Measurements from ENCODE around the gene RAD9A.

The RAD9A gene

DNA sequence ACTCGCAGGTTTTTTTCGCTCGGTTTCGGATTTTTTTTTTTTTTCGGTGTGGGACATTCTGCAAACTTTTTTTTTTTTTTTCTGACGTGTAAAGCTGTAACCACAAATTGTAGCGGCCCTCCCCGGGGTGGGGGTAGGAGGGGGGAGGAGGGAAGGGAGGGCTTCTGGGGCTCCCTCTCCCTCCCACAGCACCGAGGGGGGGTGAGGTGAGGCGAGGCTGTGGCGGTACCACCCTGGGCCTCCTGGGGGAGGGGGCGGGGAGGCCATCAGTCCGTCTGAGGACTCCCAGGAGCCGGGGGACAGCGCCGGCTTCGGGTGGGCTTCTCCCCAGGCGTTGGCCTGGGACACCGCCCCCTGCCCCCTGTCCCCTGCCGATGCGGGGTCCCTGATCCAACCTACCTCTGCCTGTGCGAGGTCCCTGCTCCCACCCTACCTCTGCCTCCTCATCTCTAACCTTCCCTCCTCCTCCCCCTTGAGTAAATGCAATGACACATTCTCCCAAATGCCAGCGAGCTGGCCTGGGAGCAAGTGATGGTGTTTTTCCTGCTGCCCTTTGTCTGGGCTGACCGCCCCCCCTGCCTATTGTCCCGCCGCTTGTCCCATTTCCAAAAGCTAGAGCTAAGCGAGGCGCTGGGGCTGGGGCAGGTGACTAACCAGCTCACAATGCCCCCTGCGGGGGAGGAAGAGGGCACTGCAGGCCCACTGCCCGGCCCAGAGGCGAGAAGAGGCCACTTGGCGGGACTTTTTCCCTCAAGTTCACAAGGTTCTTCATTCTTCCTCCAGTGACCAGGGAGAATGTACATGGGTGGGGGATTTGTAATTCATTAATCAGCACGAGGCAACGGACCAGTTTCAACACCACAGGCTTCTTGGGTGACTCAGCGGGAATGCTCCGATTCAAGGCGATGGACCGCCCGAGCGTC lies 17.9 kb upstream of the RAD9A start:
- H3K4me2 ChIP-seq (ENCODE audit: low read length): peak overlapping the region; percentile 99
- H3K27me3 ChIP-seq (ENCODE audit: low read depth, low read length): peaks cover 18% of the 10 kb centered on the region
- H3K9ac ChIP-seq (ENCODE audit: low read length): peak overlapping the region; percentile 97
- peaks cover 29% of the 10 kb centered on the region for H3K4me1 ChIP-seq (ENCODE audit: low read length)
- H3K27ac ChIP-seq (ENCODE audit: low read length): peak overlapping the region; percentile 69
- peak overlapping the region; percentile 92 for H3K4me3 ChIP-seq (ENCODE audit: low read length)
- no peaks in the 10 kb centered on the region for H3K36me3 ChIP-seq (replicated peaks; ENCODE audit: low read depth, low read length)
- peak overlapping the region; percentile 30; the same call in 1 of the 2 replicates for H2AFZ ChIP-seq (ENCODE audit: low read depth, low read length)
- TF ChIP-seq EZH2phosphoT487 (IDR thresholded peaks at IDR 0.05; ENCODE audit: low read depth): no peak
- TF ChIP-seq, protein P1, sequence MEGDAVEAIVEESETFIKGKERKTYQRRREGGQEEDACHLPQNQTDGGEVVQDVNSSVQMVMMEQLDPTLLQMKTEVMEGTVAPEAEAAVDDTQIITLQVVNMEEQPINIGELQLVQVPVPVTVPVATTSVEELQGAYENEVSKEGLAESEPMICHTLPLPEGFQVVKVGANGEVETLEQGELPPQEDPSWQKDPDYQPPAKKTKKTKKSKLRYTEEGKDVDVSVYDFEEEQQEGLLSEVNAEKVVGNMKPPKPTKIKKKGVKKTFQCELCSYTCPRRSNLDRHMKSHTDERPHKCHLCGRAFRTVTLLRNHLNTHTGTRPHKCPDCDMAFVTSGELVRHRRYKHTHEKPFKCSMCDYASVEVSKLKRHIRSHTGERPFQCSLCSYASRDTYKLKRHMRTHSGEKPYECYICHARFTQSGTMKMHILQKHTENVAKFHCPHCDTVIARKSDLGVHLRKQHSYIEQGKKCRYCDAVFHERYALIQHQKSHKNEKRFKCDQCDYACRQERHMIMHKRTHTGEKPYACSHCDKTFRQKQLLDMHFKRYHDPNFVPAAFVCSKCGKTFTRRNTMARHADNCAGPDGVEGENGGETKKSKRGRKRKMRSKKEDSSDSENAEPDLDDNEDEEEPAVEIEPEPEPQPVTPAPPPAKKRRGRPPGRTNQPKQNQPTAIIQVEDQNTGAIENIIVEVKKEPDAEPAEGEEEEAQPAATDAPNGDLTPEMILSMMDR (IDR thresholded peaks at IDR 0.05; ENCODE audit: low read depth, low read length): peak; percentile 89
- H3K9me3 ChIP-seq (ENCODE audit: insufficient read depth, low read length): no peaks in the 10 kb centered on the region
- H4K20me1 ChIP-seq (ENCODE audit: insufficient read depth, low read length): peaks cover 10% of the 10 kb centered on the region; the same call in 1 of the 2 replicates
- peaks cover 32% of the 10 kb centered on the region for H3K79me2 ChIP-seq (ENCODE audit: low read length)

DNA sequence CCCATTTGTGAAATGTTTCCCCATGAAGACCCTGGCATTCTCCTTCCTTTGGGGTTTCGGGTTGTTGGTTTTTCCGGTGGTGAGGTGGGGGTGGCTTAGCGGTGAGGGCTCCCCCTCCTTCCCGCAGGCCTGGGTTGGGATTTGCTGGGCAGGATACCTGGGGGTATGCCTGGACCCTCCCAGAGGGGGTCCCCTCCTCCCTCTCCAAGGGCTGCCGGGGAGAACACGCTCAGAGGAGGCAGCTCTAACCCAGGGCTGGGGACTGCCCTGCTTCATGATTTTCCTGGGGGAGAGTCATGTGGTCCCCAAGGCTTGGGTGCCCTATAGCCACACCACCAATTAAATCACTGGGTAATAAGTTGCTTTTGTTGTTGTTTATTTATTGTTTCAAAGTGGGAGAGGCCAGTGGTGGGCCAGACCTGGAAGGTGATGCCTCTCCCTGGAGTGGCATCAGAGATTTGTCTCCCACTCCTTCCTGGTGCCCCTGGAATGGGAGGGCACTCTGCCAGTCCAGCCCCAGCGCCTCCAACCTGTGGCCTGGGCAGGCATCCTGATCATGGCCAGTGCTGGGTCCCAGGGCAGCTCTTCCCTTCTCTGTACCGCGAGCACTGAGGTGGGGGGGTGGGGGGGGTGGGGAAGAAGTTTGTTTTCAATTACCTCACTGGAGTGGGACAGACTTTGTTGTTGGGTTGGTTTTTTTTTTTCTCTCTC lies 17.1 kb upstream of the RAD9A start:
- Histone ChIP-seq H3K4me2 (ENCODE audit: low read length) (peak overlapping the region; percentile 99), H3K36me3 (replicated peaks; ENCODE audit: low read depth, low read length) (no peaks in the 10 kb centered on the region), H3K9me3 (ENCODE audit: insufficient read depth, low read length) (no peaks in the 10 kb centered on the region), H3K27ac (ENCODE audit: low read length) (peak overlapping the region; percentile 69; the same call in 1 of the 2 replicates), H4K20me1 (ENCODE audit: insufficient read depth, low read length) (peaks cover 10% of the 10 kb centered on the region; the same call in 1 of the 2 replicates), H3K4me3 (ENCODE audit: low read length) (peak overlapping the region; percentile 92), H2AFZ (ENCODE audit: low read depth, low read length) (peak overlapping the region; percentile 30; the same call in 1 of the 2 replicates), H3K9ac (ENCODE audit: low read length) (peak overlapping the region; percentile 97), H3K4me1 (ENCODE audit: low read length) (peaks cover 29% of the 10 kb centered on the region), H3K27me3 (ENCODE audit: low read depth, low read length) (peaks cover 18% of the 10 kb centered on the region), H3K79me2 (ENCODE audit: low read length) (peaks cover 27% of the 10 kb centered on the region)
- TF ChIP-seq EZH2phosphoT487 (IDR thresholded peaks at IDR 0.05; ENCODE audit: low read depth): no peak
- TF ChIP-seq, protein P1 (IDR thresholded peaks at IDR 0.05; ENCODE audit: low read depth, low read length): no peak

DNA sequence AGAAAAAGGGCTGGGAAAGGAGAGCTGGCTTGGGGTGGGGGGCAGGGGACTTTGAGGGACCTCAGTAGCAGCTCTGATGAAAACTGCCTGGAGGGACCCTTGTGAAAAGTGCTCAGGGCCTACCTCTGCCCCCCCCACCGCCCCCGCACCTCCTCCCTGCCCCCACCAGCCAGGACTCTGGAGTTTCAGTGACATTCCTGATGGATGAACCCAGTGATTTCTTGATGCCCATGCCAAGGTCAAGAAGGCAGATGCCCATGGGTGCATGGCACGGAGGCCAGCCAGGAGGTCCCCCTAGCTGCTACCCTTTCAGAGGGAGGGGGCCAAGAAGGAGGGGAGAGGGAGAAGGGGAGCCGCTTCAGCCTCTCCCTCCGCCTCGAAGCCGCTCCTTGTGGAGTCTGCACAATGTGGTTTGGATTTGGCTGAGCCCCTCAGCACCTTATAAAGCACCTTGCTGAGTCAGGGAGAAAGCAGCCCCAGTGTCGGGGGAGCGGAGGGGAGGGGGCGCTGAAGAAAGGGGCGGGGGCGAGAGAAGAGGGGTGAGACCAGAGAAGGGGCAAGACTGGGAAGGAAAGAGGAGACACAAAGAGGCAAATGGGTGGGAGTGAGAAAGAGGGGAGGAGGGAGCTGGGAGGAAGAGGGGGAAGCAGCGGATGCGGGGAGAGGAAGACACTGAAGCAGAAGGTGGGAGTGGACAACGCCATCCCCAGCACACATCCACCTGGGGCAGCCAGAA lies 16.3 kb upstream of the RAD9A start:
- Histone ChIP-seq H3K27ac (ENCODE audit: low read length) (no peak overlapping the region), H3K9me3 (ENCODE audit: insufficient read depth, low read length) (no peaks in the 10 kb centered on the region), H3K36me3 (replicated peaks; ENCODE audit: low read depth, low read length) (no peaks in the 10 kb centered on the region), H3K4me3 (ENCODE audit: low read length) (no peak overlapping the region), H3K9ac (ENCODE audit: low read length) (no peak overlapping the region), H3K4me2 (ENCODE audit: low read length) (no peak overlapping the region), H2AFZ (ENCODE audit: low read depth, low read length) (no peak overlapping the region), H3K27me3 (ENCODE audit: low read depth, low read length) (peaks cover 18% of the 10 kb centered on the region), H4K20me1 (ENCODE audit: insufficient read depth, low read length) (peaks cover 9% of the 10 kb centered on the region; the same call in 1 of the 2 replicates), H3K79me2 (ENCODE audit: low read length) (peaks cover 27% of the 10 kb centered on the region), H3K4me1 (ENCODE audit: low read length) (peaks cover 30% of the 10 kb centered on the region)
- TF ChIP-seq, protein P1 (IDR thresholded peaks at IDR 0.05; ENCODE audit: low read depth, low read length): no peak
- TF ChIP-seq EZH2phosphoT487 (IDR thresholded peaks at IDR 0.05; ENCODE audit: low read depth): no peak
